PFSK-1 (cell line): ENCODE measurements around the gene BCAR3.

Source experiments
- POLR2AphosphoS5 ChIP-seq: IDR thresholded peaks from 2 replicates; pipeline ENCODE4 v1.6.1; 2012; ENCODE audit warnings: low read depth, mild to moderate bottlenecking, control low read depth, low read length, moderate library complexity
- SIN3A ChIP-seq: IDR thresholded peaks from 2 replicates; pipeline ENCODE4 v1.6.1; 2012; ENCODE audit warnings: mild to moderate bottlenecking, low read length, moderate library complexity, borderline replicate concordance; ENCODE audit not compliant: insufficient read depth
- TF ChIP-seq, protein P1 (sequence below), 2 experiments: IDR thresholded peaks; 2 replicates each; pipeline versions ENCODE4 v1.6.1 to v1.8.0; 2011 to 2012; ENCODE audit warnings: low read depth in 2 of 2, low read length in 2 of 2, control low read depth in 1 of 2, inconsistent platforms in 1 of 2, mild to moderate bottlenecking in 1 of 2, moderate library complexity in 1 of 2; ENCODE audit not compliant: insufficient read depth in 1 of 2

DNA sequence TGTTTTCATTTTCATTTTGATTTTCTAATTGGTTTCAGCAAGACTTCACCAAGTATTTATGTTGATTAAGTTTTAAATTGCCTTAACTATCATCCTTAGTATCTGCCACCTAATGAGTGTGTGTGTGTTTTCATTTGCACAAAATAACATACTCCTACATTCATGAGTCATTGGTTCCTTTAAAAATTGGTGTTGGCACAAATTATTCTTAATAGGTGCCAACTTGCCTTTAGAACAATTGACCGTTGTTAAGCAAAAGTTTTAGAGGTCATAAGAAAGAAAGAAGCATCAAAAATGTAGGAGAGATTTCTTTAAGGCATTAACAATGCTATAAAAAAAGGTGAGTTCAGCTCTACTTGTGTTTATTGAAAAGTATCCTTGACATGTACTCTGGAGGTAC is 156.2 kb downstream of the BCAR3 start:
- TF ChIP-seq, protein P1, sequence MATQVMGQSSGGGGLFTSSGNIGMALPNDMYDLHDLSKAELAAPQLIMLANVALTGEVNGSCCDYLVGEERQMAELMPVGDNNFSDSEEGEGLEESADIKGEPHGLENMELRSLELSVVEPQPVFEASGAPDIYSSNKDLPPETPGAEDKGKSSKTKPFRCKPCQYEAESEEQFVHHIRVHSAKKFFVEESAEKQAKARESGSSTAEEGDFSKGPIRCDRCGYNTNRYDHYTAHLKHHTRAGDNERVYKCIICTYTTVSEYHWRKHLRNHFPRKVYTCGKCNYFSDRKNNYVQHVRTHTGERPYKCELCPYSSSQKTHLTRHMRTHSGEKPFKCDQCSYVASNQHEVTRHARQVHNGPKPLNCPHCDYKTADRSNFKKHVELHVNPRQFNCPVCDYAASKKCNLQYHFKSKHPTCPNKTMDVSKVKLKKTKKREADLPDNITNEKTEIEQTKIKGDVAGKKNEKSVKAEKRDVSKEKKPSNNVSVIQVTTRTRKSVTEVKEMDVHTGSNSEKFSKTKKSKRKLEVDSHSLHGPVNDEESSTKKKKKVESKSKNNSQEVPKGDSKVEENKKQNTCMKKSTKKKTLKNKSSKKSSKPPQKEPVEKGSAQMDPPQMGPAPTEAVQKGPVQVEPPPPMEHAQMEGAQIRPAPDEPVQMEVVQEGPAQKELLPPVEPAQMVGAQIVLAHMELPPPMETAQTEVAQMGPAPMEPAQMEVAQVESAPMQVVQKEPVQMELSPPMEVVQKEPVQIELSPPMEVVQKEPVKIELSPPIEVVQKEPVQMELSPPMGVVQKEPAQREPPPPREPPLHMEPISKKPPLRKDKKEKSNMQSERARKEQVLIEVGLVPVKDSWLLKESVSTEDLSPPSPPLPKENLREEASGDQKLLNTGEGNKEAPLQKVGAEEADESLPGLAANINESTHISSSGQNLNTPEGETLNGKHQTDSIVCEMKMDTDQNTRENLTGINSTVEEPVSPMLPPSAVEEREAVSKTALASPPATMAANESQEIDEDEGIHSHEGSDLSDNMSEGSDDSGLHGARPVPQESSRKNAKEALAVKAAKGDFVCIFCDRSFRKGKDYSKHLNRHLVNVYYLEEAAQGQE (IDR thresholded peaks at IDR 0.05; ENCODE audit: insufficient read depth in 1 of 2, low read depth in 2 of 2, low read length in 2 of 2) = no peak
- TF ChIP-seq POLR2AphosphoS5 = no peak
- TF ChIP-seq SIN3A = no peak
